Effector memory CD4-positive, alpha-beta T cell (primary cell): ENCODE data around the gene CKAP2.
"Not testable (repeated sequence)": the region's sequence is repeated elsewhere in the genome, so short reads cannot be mapped to it uniquely, and the experiment has no call there.

Experiments used
- DNase-seq, 3 donors: peaks; one replicate each; pipeline ENCODE4 v3.0.0-alpha.2; 2020
- H3K27ac ChIP-seq: 2 replicates; pipeline ENCODE4 v1.7.0; 2013; ENCODE audit warnings: mild to moderate bottlenecking, low read length, moderate library complexity; ENCODE audit not compliant: insufficient read depth, poor library complexity, severe bottlenecking
- H3K27me3 ChIP-seq: replicated peaks from 2 replicates; pipeline ENCODE4 v1.7.0; 2013; ENCODE audit warnings: mild to moderate bottlenecking, low read length; ENCODE audit not compliant: insufficient read depth, control insufficient read depth, poor library complexity, severe bottlenecking
- H3K36me3 ChIP-seq: 2 replicates; pipeline ENCODE4 v1.7.0; 2013; ENCODE audit warnings: mild to moderate bottlenecking, low read length, moderate library complexity; ENCODE audit not compliant: control insufficient read depth, insufficient read depth
- H3K4me1 ChIP-seq: 2 replicates; pipeline ENCODE4 v1.7.0; 2013; ENCODE audit warnings: low read length, mild to moderate bottlenecking; ENCODE audit not compliant: control insufficient read depth, insufficient read depth, poor library complexity, severe bottlenecking
- H3K4me3 ChIP-seq: 2 replicates; pipeline ENCODE4 v1.7.0; 2013; ENCODE audit warnings: low read length, low read depth, mild to moderate bottlenecking; ENCODE audit not compliant: insufficient read depth, poor library complexity, severe bottlenecking
- H3K9me3 ChIP-seq: 2 replicates; pipeline ENCODE4 v1.7.0; 2013; ENCODE audit warnings: mild to moderate bottlenecking, low read length, moderate library complexity; ENCODE audit not compliant: control insufficient read depth

The CKAP2 gene

DNA sequence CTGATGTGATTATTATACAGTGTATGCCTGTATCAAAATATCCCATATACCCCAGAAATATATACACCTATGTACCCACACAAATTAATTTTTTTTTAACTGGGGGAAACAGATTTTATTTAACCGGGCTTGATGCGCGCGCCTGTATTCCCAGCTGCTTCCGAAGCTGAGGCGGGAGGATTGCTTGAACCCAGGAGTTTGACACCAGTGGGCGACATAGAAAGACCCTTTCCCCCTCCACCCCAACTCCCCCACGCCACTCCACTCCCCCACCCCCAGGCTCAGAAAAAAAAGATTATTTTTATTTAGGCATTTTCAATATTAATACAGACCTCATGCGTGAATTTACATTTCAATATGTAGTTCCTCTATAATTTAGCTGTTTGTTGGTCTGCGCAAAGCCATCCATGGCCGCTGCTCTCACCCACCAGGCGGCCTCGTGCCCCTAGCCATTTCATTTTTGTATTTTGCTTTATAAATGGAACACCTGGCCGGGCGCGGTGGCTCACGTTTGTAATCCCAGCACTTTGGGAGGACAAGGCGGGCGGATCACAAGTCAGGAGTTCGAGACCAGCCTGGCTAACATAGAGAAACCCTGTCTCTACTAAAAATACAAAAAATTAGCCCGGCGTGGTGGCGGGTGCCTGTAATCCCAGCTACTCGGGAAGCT, 4.0 kb upstream of the CKAP2 start:
- H3K4me1 ChIP-seq = peaks cover 16% of the 10 kb centered on the region

DNA sequence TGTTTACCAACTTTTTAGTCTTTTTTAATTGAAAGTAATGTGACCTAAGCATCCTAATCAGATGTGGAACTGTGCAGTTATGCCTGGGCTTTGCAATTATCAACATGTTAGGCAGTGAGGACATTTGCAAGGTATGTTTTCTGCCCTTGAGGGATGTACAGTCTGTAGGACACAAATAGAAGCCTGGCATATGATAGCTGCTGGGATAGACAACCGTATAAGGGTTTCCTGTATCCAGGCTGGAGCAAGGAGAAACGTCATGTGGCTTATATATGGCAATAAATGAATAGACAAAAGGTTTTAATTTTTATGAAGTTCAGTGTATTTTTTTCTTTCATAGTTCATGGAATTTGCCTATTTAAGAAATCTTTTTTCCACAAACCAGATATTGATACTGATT, 2.8 kb upstream of the CKAP2 start:
- Histone ChIP-seq H3K27ac (no peak overlapping the region), H3K4me1 (peaks cover 16% of the 10 kb centered on the region), H3K9me3 (no peaks in the 10 kb centered on the region), H3K27me3 (no peaks in the 10 kb centered on the region), H3K36me3 (no peaks in the 10 kb centered on the region), H3K4me3 (no peak overlapping the region)
- DNase-seq = no peak

More for the DNA sequence above, 4.0 kb upstream of the CKAP2 start:
- no peak overlapping the region for H3K4me3 ChIP-seq
- no peaks in the 10 kb centered on the region for H3K36me3 ChIP-seq
- H3K27me3 ChIP-seq = no peaks in the 10 kb centered on the region
- no peak overlapping the region for H3K27ac ChIP-seq
- no peak for DNase-seq
- no peaks in the 10 kb centered on the region for H3K9me3 ChIP-seq

DNA sequence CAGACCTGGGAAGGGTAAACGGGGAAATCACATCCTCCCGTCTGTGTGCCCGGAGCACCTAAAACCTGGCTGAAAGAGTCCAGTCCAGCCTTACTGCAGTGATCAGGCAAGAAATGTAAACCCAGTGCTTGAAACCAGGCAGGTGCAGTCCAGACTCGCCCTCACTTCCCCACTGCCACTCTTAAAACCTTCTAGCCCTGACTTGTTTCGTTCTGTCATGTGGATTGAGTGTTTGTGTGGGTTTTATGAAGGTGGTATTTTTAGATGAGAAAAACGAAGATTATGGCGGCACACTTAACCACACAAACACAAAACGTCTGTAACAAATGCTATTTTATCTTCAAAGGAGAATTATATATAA, 839 bp upstream of the CKAP2 start:
- Histone ChIP-seq H3K9me3 (no peaks in the 10 kb centered on the region), H3K4me3 (peak overlapping the region; percentile 75), H3K36me3 (no peaks in the 10 kb centered on the region), H3K27ac (peak overlapping the region; percentile 85), H3K4me1 (peaks cover 7% of the 10 kb centered on the region), H3K27me3 (no peaks in the 10 kb centered on the region)
- peak in 2 of 3 donors; percentile 2 to 3 for DNase-seq

DNA sequence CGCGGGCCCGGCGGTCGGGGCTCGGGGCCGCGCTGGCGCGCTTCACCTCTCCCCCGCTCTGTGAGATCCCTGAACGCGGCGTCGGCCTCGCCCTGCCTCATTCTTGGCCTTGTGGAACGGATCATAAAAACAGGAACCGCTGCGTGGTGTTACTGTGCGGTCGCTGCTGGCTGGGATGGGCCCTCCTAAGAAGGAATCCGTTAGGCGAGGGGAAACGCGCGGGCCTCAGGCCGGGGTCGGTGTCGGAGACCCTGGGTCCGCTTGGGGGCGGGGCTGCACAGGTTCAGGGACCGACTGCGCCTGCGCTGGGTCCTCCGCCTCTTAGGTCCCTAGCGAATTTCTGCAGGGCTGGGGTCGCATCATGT, 381 bp downstream of the CKAP2 start:
- H3K27me3 ChIP-seq = no peaks in the 10 kb centered on the region
- H3K4me1 ChIP-seq = peaks cover 7% of the 10 kb centered on the region
- no peaks in the 10 kb centered on the region for H3K9me3 ChIP-seq
- peak; percentile 58 to 71 (median 63) for DNase-seq
- no peaks in the 10 kb centered on the region for H3K36me3 ChIP-seq
- H3K27ac ChIP-seq = peak overlapping the region; percentile 85
- peak overlapping the region; percentile 75 for H3K4me3 ChIP-seq

DNA sequence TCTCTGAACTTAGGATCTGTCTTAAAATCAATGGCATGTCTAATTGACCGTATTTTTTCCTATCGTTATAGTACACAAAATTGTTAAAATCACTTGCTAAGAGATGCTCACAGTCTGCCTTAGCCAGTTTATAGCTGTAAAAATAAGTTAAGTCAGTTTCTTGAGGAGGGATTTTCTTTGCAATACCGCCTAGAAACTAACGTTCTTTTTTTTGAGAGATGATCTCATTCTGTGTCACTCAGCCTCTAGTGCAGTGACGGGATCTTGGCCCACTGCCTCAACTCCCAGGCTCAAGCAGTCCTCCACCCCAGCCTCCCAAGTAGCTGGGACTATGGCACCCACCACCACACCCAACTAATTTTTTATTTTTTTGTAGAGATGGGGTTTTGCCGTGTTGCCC, 4.4 kb downstream of the CKAP2 start:
- Histone ChIP-seq H3K4me1 (peaks cover under 1% of the 10 kb centered on the region), H3K4me3 (no peak overlapping the region), H3K27ac (no peak overlapping the region), H3K9me3 (no peaks in the 10 kb centered on the region), H3K36me3 (peaks cover 9% of the 10 kb centered on the region), H3K27me3 (no peaks in the 10 kb centered on the region)
- DNase-seq = no peak

DNA sequence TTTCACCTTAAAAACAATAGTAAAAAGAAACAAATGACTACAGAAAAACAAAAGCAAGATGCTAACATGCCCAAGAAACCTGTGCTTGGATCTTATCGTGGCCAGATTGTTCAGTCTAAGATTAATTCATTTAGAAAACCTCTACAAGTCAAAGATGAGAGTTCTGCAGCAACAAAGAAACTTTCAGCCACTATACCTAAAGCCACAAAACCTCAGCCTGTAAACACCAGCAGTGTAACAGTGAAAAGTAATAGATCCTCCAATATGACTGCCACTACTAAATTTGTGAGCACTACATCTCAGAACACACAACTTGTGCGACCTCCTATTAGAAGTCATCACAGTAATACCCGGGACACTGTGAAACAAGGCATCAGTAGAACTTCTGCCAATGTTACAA, 6.0 kb downstream of the CKAP2 start:
- Histone ChIP-seq H3K9me3 (no peaks in the 10 kb centered on the region), H3K27ac (no peak overlapping the region), H3K27me3 (no peaks in the 10 kb centered on the region), H3K36me3 (peaks cover 12% of the 10 kb centered on the region), H3K4me3 (no peak overlapping the region), H3K4me1 (no peaks in the 10 kb centered on the region)
- no peak for DNase-seq

DNA sequence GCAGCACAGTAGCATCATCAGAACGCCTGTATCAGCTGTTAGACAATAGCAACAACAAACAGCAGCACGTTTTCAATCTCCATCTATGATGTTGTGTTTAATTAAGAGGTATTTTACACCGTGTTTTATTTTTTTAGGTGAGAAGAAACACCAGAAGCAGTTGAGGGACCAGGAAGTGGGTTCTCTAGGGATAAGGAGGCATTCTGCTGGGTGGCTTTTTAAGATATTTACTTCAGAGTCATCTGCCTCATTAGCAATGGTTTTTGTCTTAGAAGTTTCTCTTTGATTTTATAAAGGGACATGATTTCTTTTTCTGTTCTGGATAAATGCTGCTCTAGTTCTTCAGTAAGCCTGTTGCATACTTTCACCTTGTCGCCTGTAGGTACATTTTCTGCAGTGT, 8.2 kb downstream of the CKAP2 start:
- no peaks in the 10 kb centered on the region for H3K4me1 ChIP-seq
- no peak overlapping the region for H3K27ac ChIP-seq
- H3K9me3 ChIP-seq = no peaks in the 10 kb centered on the region
- no peak for DNase-seq
- H3K36me3 ChIP-seq = peaks cover 12% of the 10 kb centered on the region
- H3K27me3 ChIP-seq = no peaks in the 10 kb centered on the region
- no peak overlapping the region for H3K4me3 ChIP-seq

DNA sequence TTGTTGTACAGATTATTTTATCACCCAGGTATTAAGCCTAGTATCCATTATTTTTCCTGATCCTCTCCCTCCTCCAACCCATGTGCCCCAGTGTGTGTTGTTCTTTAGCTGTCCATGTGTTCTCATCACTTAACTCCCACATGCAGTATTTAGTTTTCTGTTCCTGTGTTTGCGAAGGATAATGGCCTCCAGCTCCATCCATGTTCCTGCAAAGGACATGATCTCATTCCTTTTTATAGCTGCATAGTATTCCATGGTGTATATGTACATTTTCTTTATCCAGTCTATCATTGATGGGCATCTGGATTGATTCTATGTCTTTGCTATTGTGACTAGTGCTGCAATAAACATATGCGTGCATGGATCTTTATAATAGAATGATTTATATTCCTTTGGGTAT, 13.2 kb downstream of the CKAP2 start:
- not testable (repeated sequence) for DNase-seq, H3K27ac ChIP-seq, H3K9me3 ChIP-seq, H3K4me1 ChIP-seq, H3K27me3 ChIP-seq, H3K4me3 ChIP-seq
- H3K36me3 ChIP-seq = peaks cover 13% of the 10 kb centered on the region

DNA sequence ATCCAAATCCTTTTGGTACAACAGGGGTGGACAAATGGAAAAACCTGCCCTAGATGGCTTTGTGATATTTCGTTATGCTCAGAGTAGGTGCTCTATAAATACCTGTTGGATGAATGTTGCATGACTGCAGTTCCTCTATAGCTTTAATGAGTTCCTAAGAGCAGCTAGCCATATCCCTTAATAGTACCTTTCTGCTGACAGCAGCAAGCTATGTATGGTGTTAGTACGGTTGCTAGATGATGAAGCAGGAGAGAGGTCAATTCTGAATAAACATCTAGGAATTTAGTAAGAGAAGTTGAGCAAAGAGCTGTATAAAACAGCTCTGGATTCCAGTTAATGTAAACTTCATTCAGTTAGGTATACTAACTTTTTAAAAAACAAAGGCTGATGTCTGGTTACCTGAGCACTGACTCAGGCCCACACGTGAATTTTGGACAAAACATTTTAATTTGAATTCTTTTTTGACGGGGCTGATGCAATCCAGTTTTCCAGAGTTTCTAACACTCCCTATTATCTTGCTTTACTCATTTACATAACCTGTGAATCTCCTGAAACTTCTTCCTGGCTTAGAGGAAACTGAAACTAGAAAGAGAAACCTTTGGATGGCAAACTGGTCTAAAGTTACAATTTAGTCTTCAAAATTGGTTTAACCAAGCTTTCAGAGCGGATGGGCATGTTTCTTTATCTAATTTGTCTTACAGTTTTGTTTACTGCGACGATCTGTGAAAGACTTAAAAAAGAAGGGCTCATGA, 25.6 kb downstream of the CKAP2 start:
- H3K27me3 ChIP-seq, H3K4me3 ChIP-seq, H3K9me3 ChIP-seq, H3K4me1 ChIP-seq, H3K27ac ChIP-seq, H3K36me3 ChIP-seq, DNase-seq: not testable (repeated sequence)

DNA sequence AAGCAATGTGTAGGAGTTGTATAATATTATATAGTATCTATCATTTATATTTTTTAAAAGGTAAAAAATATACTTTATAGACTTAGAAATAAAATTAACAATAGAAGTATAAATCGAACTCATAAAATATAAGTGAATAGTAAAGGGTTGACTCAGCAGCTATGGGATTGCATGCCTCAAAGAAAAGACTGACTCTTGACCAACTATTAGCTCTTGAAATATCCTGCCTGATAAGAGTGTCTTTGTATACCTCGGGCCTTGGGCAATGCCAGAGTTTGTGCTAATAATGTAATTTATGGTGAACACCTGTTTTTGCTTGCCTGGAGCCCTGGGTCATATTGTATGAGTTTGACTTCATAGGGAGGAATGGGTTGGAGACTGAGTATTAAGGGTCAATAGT, 31.8 kb downstream of the CKAP2 start:
- H3K4me1 ChIP-seq, H3K27ac ChIP-seq, H3K27me3 ChIP-seq, H3K9me3 ChIP-seq, H3K4me3 ChIP-seq, DNase-seq, H3K36me3 ChIP-seq: not testable (repeated sequence)
